ENCODE measurements around the gene TRDN.

The TRDN gene

GRCh38 chr6:123448306-123448884 is 188.4 kb downstream of the TRDN start:
- no peak overlapping the region for H3K4me3 ChIP-seq (replicated peaks; ENCODE audit: low read depth, low read length)
- DNase-seq (ENCODE audit: low read depth) = no peak
- TF ChIP-seq CTCF (IDR thresholded peaks at IDR 0.05; ENCODE audit: low read length, missing control alignments) = no peak

- no peak for TF ChIP-seq CTCF (IDR thresholded peaks at IDR 0.05; ENCODE audit: low read length, missing control alignments)
- no peak overlapping the region for H3K4me3 ChIP-seq (replicated peaks; ENCODE audit: low read depth, low read length)
- no peak for DNase-seq (ENCODE audit: low read depth)
These were observed 189.3 kb downstream of the TRDN start for GRCh38 chr6:123447315-123447937.

DNA sequence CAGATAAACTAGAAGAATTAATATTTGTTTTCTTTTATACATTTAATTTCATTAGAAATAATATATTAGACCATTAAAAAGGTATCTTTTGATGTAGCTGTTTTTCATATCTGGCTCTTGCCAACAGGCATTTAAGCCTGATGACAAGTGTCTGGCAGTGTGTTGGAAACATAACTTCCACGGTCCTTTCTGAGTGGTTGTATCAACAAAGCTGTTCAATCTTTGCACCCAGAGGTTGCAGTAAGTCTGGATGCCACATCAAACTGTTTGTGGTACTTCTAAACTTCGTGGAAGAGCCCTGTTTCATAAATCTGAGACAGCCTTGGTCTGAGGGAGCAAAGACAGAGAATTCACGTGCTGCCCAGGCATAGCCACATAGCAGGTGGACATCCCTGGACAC is 197.4 kb downstream of the TRDN start:
- H3K4me3 ChIP-seq (replicated peaks; ENCODE audit: low read depth, low read length) = no peak overlapping the region
- TF ChIP-seq CTCF (IDR thresholded peaks at IDR 0.05; ENCODE audit: low read length, missing control alignments) = no peak
- DNase-seq (ENCODE audit: low read depth) = no peak

GRCh38 chr6:123434186-123434585 is 202.6 kb downstream of the TRDN start:
- TF ChIP-seq CTCF (IDR thresholded peaks at IDR 0.05; ENCODE audit: low read length, missing control alignments) = no peak
- H3K4me3 ChIP-seq (replicated peaks; ENCODE audit: low read depth, low read length) = no peak overlapping the region
- no peak for DNase-seq (ENCODE audit: low read depth)

DNA sequence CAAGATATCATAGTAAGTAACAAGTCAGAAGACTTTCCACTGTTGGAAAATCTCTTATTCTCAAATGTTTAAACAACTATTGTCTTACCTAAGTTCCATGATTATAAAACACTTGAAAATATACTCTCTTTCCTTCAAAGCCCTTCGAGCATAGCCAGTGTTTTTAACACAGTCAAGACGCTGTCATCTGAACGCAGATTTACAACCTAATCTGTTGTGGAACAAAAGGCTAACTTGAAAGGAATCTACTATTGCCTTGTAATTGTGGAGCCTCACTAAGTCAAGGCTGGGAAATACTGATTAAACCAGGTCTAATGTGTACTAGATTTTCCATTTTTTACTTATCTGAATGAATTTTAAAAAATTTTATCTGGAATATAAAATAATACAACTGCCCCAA is 205.8 kb downstream of the TRDN start:
- TF ChIP-seq CTCF (IDR thresholded peaks at IDR 0.05; ENCODE audit: low read length, missing control alignments) = no peak
- no peak overlapping the region for H3K4me3 ChIP-seq (replicated peaks; ENCODE audit: low read depth, low read length)
- no peak for DNase-seq (ENCODE audit: low read depth)

GRCh38 chr6:123427008-123427407 is 209.7 kb downstream of the TRDN start:
- no peak for DNase-seq (ENCODE audit: low read depth)
- H3K4me3 ChIP-seq (replicated peaks; ENCODE audit: low read depth, low read length) = no peak overlapping the region
- no peak for TF ChIP-seq CTCF (IDR thresholded peaks at IDR 0.05; ENCODE audit: low read length, missing control alignments)

DNA sequence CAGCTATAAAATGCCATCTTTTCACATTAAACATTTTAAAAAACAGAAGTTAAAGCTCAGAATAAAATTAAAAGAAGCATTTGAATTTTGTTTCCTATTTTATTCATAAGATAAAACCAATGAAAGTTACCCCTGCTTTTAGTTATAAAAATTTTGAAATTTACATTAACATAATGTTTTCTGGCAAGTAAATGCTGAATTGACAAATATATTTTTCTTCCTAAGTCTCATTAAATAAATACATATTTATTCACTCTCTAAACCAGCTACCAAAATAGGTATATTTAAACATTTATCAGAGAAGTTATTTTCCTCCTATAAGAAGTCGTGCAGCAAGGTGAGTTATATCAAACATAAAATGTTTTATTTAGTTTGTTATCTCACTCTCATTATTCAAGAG is 213.6 kb downstream of the TRDN start:
- H3K4me3 ChIP-seq (replicated peaks; ENCODE audit: low read depth, low read length) = no peak overlapping the region
- TF ChIP-seq CTCF (IDR thresholded peaks at IDR 0.05; ENCODE audit: low read length, missing control alignments) = no peak

More for the DNA sequence above, 213.6 kb downstream of the TRDN start:
- no peak for DNase-seq (ENCODE audit: low read depth)

Measured in fibroblast of pulmonary artery (primary cell).